Left ventricle myocardium inferior (tissue), 1 donor: ENCODE results near the gene ATP8B1. TPM values are rescaled to one million over a fixed set of nuclear protein-coding genes. Genes with fewer than 3 reads are reported as not detected.

Experiments
- DNase-seq: peaks from one replicate; pipeline ENCODE4 v3.0.0-alpha.2; 2020
- H3K27ac ChIP-seq: fragments of 200-600 bp; replicated peaks from 2 replicates; pipeline ENCODE4 v1.8.0; 2021
- H3K27me3 ChIP-seq: fragments of 200-600 bp; 2 replicates; pipeline ENCODE4 v1.8.0; 2021; ENCODE audit warnings: low read depth
- H3K36me3 ChIP-seq: fragments of 200-600 bp; 2 replicates; pipeline ENCODE4 v1.8.0; 2021
- H3K4me1 ChIP-seq: fragments of 200-600 bp; 2 replicates; pipeline ENCODE4 v1.8.0; 2021
- H3K4me3 ChIP-seq: fragments of 200-600 bp; 2 replicates; pipeline ENCODE4 v1.8.0; 2021; ENCODE audit warnings: mild to moderate bottlenecking, moderate library complexity
- H3K9me3 ChIP-seq: fragments of 200-600 bp; replicated peaks from 2 replicates; pipeline ENCODE4 v1.8.0; 2021
- intact Hi-C: fragments of 100-400 bp; cut with micrococcal nuclease; formaldehyde crosslinking; loops from one replicate; pipeline ENCODE4 v1.11.0; 2022
- total RNA-seq: library from RNA; stranded (reverse); fragmentation: NEBNext Ultra II Directional; extraction: Animal tissue kit (Norgen Biotek cat#: 25700); gene quantifications from one replicate; pipeline ENCODE4 v1.2.1, GENCODE V29; 2021
- TF ChIP-seq, protein P1 (sequence below): fragments of 200-600 bp; IDR thresholded peaks from 2 replicates; pipeline ENCODE4 v1.8.0; 2021; ENCODE audit warnings: antibody characterized with exemption, mild to moderate bottlenecking, borderline replicate concordance
- donor health status: DM: no; HTN: yes; CAD: no; lungs with severe emphysema.

The ATP8B1 gene
- total RNA-seq, 1 donor from 2014 or later: 8.6 TPM

DNA sequence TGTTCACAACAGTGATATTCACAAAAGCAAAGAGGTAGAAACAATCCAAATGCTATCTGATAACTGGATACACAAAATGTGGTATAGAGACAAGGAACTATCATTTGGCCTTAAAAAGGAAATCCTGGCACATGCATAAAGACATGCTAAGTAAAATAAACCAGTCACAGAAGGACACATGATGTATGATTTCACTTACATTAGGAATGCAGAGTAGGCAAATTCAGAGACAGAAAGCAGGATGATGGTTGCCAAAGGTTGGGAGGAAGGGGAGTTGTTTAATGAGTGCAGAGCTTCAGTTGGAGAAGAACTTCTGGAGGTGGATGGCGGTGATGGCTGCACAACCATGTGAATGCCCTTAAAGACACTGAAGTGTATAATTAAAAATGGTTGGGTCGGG, 38.1 kb downstream of the ATP8B1 start:
- peaks cover 6% of the 10 kb centered on the region for H3K36me3 ChIP-seq
- no peaks in the 10 kb centered on the region for H3K27me3 ChIP-seq
- H3K9me3 ChIP-seq: no peaks in the 10 kb centered on the region
- intact Hi-C loops: no loop called here
- TF ChIP-seq, protein P1, sequence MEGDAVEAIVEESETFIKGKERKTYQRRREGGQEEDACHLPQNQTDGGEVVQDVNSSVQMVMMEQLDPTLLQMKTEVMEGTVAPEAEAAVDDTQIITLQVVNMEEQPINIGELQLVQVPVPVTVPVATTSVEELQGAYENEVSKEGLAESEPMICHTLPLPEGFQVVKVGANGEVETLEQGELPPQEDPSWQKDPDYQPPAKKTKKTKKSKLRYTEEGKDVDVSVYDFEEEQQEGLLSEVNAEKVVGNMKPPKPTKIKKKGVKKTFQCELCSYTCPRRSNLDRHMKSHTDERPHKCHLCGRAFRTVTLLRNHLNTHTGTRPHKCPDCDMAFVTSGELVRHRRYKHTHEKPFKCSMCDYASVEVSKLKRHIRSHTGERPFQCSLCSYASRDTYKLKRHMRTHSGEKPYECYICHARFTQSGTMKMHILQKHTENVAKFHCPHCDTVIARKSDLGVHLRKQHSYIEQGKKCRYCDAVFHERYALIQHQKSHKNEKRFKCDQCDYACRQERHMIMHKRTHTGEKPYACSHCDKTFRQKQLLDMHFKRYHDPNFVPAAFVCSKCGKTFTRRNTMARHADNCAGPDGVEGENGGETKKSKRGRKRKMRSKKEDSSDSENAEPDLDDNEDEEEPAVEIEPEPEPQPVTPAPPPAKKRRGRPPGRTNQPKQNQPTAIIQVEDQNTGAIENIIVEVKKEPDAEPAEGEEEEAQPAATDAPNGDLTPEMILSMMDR: no peak
- no peak overlapping the region for H3K4me3 ChIP-seq
- DNase-seq: no peak
- peaks cover 31% of the 10 kb centered on the region for H3K4me1 ChIP-seq
- no peak overlapping the region for H3K27ac ChIP-seq

DNA sequence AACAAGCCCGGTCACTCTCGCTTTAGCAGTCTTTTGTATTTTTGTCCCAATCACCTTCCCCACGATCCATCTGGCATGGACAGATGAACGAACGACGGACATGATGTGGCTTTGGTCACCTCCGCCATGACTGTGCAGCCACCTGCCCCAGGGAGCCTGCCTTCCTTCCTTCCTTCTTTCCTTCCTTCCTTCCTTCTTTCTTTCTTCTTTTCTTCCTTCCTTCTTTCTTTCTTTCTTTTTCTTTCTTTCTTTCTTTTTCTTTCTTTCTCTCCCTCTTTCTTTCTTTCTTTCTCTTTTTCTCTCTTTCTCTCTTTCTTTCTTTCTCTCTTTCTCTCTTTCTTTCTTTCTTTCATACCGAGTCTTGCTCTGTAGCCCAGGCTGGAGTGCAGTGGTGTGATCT, 39.0 kb downstream of the ATP8B1 start:
- TF ChIP-seq, protein P1: no peak
- H3K4me1 ChIP-seq: peaks cover 22% of the 10 kb centered on the region
- no peak for DNase-seq
- H3K9me3 ChIP-seq: no peaks in the 10 kb centered on the region
- intact Hi-C loops: no loop called here
- H3K27ac ChIP-seq: no peak overlapping the region
- no peak overlapping the region for H3K4me3 ChIP-seq
- H3K36me3 ChIP-seq: peaks cover 6% of the 10 kb centered on the region
- no peaks in the 10 kb centered on the region for H3K27me3 ChIP-seq

DNA sequence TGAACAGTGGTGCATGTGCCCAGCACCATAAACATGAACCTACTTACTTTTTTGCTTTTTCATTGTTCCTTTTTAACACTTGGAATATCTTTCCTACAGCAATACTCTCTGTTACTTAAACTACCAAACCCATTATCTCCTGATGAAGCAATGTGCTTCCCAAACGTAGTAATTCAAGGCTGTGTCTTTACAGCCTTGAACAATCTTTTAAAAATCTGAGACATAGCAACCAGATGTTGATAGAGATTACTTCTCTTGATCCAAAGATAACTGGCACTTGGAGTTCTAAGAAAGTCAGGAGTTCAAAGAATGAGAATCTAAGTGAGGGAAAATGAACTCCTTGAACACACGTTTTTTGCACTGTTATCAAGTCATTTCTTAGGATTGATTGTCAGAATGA, 40.4 kb downstream of the ATP8B1 start:
- no peak for DNase-seq
- intact Hi-C loops: no loop called here
- no peak overlapping the region for H3K4me3 ChIP-seq
- H3K9me3 ChIP-seq: no peaks in the 10 kb centered on the region
- H3K27ac ChIP-seq: no peak overlapping the region
- TF ChIP-seq, protein P1: no peak
- peaks cover 8% of the 10 kb centered on the region for H3K4me1 ChIP-seq
- no peaks in the 10 kb centered on the region for H3K27me3 ChIP-seq
- peaks cover 11% of the 10 kb centered on the region for H3K36me3 ChIP-seq

DNA sequence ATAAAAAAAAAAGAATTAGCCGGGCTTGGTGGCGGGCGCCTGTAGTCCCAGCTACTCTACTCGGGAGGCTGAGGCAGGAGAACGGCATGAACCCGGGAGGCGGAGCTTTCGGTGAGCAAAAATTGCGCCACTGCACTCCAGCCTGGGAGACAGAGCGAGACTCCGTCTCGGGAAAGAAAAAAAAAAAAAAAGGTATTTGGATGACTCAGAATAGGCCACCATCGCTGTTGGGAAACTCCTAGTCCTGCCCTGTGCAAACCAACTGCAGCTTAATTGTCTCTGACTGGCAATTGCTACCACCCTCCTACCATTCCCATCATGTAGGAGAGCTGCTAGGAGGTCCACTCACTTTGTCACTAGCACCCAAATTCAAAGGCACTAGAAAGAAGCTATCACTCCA, 43.5 kb downstream of the ATP8B1 start:
- DNase-seq: no peak
- TF ChIP-seq, protein P1: no peak
- Histone ChIP-seq H3K27me3 (no peaks in the 10 kb centered on the region), H3K9me3 (no peaks in the 10 kb centered on the region), H3K4me1 (no peaks in the 10 kb centered on the region), H3K27ac (no peak overlapping the region), H3K4me3 (no peak overlapping the region), H3K36me3 (peaks cover 20% of the 10 kb centered on the region)
- intact Hi-C loops: no loop called here

DNA sequence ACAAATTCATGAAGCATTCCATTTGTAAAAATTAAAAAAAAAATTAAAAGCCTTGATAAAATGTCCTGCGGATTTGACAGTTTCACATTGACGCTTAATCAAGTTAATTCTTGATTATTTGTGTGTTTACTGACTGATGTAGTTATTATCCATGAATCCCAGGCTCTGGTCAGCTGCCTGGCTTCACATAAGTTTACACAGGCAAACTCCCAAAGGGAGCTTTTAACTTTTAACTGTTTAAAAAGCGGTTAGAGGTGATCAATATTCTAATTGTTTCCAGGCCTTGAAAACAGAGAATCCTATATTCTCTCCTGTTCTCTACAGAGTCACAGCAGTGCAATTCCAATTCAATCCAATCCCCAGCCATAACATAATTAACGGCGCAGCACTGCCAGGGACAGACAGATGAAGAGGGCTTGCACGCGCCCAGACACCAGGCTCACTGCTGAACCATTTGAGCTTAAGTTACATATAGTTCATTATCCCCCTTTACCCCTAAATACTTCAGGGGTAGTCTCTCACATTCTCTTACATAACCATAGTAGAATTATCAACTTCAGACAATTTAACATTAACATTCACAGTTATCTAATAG, 47.5 kb downstream of the ATP8B1 start:
- no peaks in the 10 kb centered on the region for H3K4me1 ChIP-seq
- TF ChIP-seq, protein P1: no peak
- no peak for DNase-seq

More for the DNA sequence above, 47.5 kb downstream of the ATP8B1 start:
- H3K9me3 ChIP-seq: no peaks in the 10 kb centered on the region
- intact Hi-C loops: no loop called here
- no peaks in the 10 kb centered on the region for H3K27me3 ChIP-seq
- H3K27ac ChIP-seq: no peak overlapping the region
- peaks cover 18% of the 10 kb centered on the region for H3K36me3 ChIP-seq
- no peak overlapping the region for H3K4me3 ChIP-seq
